Ovary (tissue), 9 donors: ENCODE measurements around the gene SERTM1. TPM values are rescaled to one million over a fixed set of nuclear protein-coding genes. Genes with fewer than 3 reads are reported as not detected.

Experiments
- DNase-seq, 5 donors: peaks; one replicate each; pipeline ENCODE4 v3.0.0-alpha.2; 2019 to 2020
- H3K27ac ChIP-seq, 2 donors: fragments of 200-600 bp; one replicate each; pipeline versions ENCODE4 v1.5.1 to v1.8.0; 2019 to 2022
- H3K27me3 ChIP-seq: fragments of 200-600 bp; one replicate; pipeline ENCODE4 v1.8.0; 2022
- H3K36me3 ChIP-seq: fragments of 200-600 bp; sonication (generic); one replicate; pipeline ENCODE4 v1.5.1; 2019
- H3K4me1 ChIP-seq: one replicate; pipeline ENCODE4 v1.8.1; 2013; ENCODE audit warnings: mild to moderate bottlenecking, moderate library complexity; ENCODE audit not compliant: insufficient read depth
- H3K4me3 ChIP-seq: fragments of 200-600 bp; sonication (generic); one replicate; pipeline ENCODE4 v1.5.1; 2017
- H3K9me3 ChIP-seq, 2 donors: fragments of 200-600 bp in 1 of 2; sonication (generic) in 1 of 2; one replicate each; pipeline versions ENCODE4 v1.5.1 to v1.8.1; 2013 to 2019; ENCODE audit warnings: mild to moderate bottlenecking in 1 of 2, moderate library complexity in 1 of 2
- CTCF ChIP-seq, 3 donors: fragments of 450-650 bp in 2 of 3; fragments of 200-600 bp in 1 of 3; IDR thresholded peaks; one replicate each; pipeline versions ENCODE4 v1.5.1 to v1.8.0; 2016 to 2022; ENCODE audit warnings: antibody characterized with exemption in 3 of 3, mild to moderate bottlenecking in 1 of 3
- EP300 ChIP-seq: sonication (generic); formaldehyde crosslinking; IDR thresholded peaks from one replicate; pipeline ENCODE4 v1.6.1; 2017; ENCODE audit warnings: antibody characterized with exemption
- POLR2A ChIP-seq: fragments of 450-650 bp; IDR thresholded peaks from one replicate; pipeline ENCODE4 v1.6.1; 2017; ENCODE audit warnings: antibody characterized with exemption, mild to moderate bottlenecking, moderate library complexity
- WGBS, 3 donors: extraction: QIAGEN DNeasy Blood & Tissue Kit in 1 of 3; methylation state at CpG; one replicate each; pipeline versions ENCODE4 v1.1.5 to v1.1.7; 2013 to 2017; 5-methylcytosine and 5-hydroxymethylcytosine counted together
- intact Hi-C, 4 donors: fragments of 100-400 bp; cut with DNase I; formaldehyde crosslinking; loops; one replicate each; pipeline versions ENCODE4 v1.11.0 to v1.15.1; 2022 to 2023
- polyA plus RNA-seq, 2 donors: library from polyadenylated mRNA; stranded (reverse); fragments of 200-250 nt in 1 of 2; fragments of 350-450 nt in 1 of 2; fragmentation: Illumina TruSeq in 1 of 2; extraction: RNeasy Lipid Tissue Mini Kit (QIAGEN cat#74804) in 1 of 2; gene quantifications; one replicate each; pipeline ENCODE4 v1.2.3, GENCODE V29; 2013 to 2014
- total RNA-seq, 7 donors: library from RNA; depleted of rRNA in 2 of 7; stranded (reverse); fragments of >200 nt in 2 of 7; fragmentation: NEBNext Ultra II Directional in 3 of 7; extraction: Animal tissue kit (Norgen Biotek cat#: 25700) in 3 of 7; gene quantifications; one replicate each; pipeline versions ENCODE4 v1.1.0 to v1.2.4, GENCODE V29; 2016 to 2023
- donor health status: DM: no; HTN: no; CAD: no; lungs with moderate emphysema.
- donor health status: DM: no; HTN: no; CAD: no.
- donor health status: Bipolar disorder and iron deficiency.
- donor health status: DM: yes; HTN: yes; CAD: no.
- donor health status: DM: no; HTN: no; CAD: no.
- donor health status: DM: yes; HTN: yes; CAD: no.

SERTM1 gene
- total and polyA plus RNA-seq, 9 donors = 0.68 to 65.1 (median 3.3) TPM

- H3K27me3 ChIP-seq = no peaks in the 10 kb centered on the region
- no peaks in the 10 kb centered on the region for H3K9me3 ChIP-seq
- no peaks in the 10 kb centered on the region for H3K36me3 ChIP-seq
- no peaks in the 10 kb centered on the region for H3K4me1 ChIP-seq
- H3K4me3 ChIP-seq = no peak overlapping the region
- no peak overlapping the region for H3K27ac ChIP-seq
- no peak for TF ChIP-seq EP300
- no peak for TF ChIP-seq POLR2A
- no peak for TF ChIP-seq CTCF (IDR thresholded peaks at IDR 0.05)
- 90 to 93% (median 93%) methylated on average over 2 of the region's 2 CpGs for WGBS, 3 donors
- DNase-seq = no peak
- intact Hi-C loops = no loop called here
Observed at GRCh38 chr13:36717017-36717416, 43.2 kb downstream of the SERTM1 start.

DNA sequence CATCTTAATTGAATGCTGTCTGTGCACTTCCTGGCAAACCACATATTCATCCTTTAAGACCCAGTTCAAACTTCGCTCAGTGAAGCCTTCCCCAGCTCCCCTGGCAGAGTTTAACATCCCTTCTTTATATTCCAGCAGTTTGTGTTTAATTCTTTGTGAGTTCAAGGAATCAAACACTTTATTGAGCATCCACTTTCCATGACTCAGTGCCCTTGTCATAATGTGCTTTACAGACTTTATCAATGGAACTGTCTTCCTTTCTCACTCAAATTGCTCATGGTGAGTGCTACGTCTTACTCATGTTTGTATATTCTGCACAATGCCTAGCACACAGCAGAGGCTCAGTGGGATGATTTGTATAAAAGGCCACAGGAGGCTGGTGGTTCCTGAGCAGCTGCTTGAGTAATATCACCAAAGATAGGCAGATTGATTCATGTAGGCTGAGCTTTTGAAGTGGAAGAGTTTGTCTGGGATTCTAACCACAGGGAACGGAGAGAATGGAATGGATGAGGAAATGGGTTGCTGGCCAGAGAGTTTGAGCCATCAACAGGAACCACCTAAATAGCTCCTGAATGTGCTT lies 44.2 kb downstream of the SERTM1 start:
- WGBS, 3 donors = 77 to 82% (median 82%) methylated on average over 3 of the region's 3 CpGs
- H3K27ac ChIP-seq = no peak overlapping the region
- no peaks in the 10 kb centered on the region for H3K9me3 ChIP-seq
- TF ChIP-seq POLR2A = no peak
- no peak for TF ChIP-seq EP300
- no peak for TF ChIP-seq CTCF (IDR thresholded peaks at IDR 0.05)
- no peaks in the 10 kb centered on the region for H3K36me3 ChIP-seq
- intact Hi-C loops = no loop called here
- H3K27me3 ChIP-seq = no peaks in the 10 kb centered on the region
- no peak for DNase-seq
- no peaks in the 10 kb centered on the region for H3K4me1 ChIP-seq
- no peak overlapping the region for H3K4me3 ChIP-seq

GRCh38 chr13:36718686-36719085 lies 44.9 kb downstream of the SERTM1 start:
- Histone ChIP-seq H3K36me3 (no peaks in the 10 kb centered on the region), H3K4me1 (no peaks in the 10 kb centered on the region), H3K9me3 (no peaks in the 10 kb centered on the region), H3K4me3 (no peak overlapping the region), H3K27ac (no peak overlapping the region), H3K27me3 (no peaks in the 10 kb centered on the region)
- no peak for TF ChIP-seq EP300
- no peak for TF ChIP-seq CTCF (IDR thresholded peaks at IDR 0.05)
- TF ChIP-seq POLR2A = no peak
- DNase-seq = no peak
- intact Hi-C loops = no loop called here
- 67 to 77% (median 68%) methylated on average over 4 of the region's 4 CpGs for WGBS, 3 donors

- Histone ChIP-seq H3K9me3 (no peaks in the 10 kb centered on the region), H3K27ac (no peak overlapping the region), H3K4me1 (no peaks in the 10 kb centered on the region), H3K4me3 (no peak overlapping the region), H3K36me3 (no peaks in the 10 kb centered on the region), H3K27me3 (no peaks in the 10 kb centered on the region)
- intact Hi-C loops = no loop called here
- DNase-seq = no peak
- 60 to 88% (median 80%) methylated on average over 2 of the region's 2 CpGs for WGBS, 3 donors
- TF ChIP-seq CTCF (IDR thresholded peaks at IDR 0.05) (no peak), EP300 (no peak), POLR2A (no peak)
Observed at GRCh38 chr13:36724141-36724540, 50.3 kb downstream of the SERTM1 start.
